Adrenal gland (tissue), 12 donors: Measurements from ENCODE around the gene PLPPR2. TPM values are rescaled to one million over a fixed set of nuclear protein-coding genes. Genes with fewer than 3 reads are reported as not detected.

Experiments
- DNase-seq, 7 donors: peaks; one replicate each; pipeline ENCODE4 v3.0.0-alpha.2; 2019 to 2020
- H3K27ac ChIP-seq, 5 donors: fragments of 200-600 bp; sonication (generic) in 4 of 5; 1 replicate in 3 of 5; 2 replicates in 2 of 5; pipeline versions ENCODE4 v1.5.1 to v1.8.0; 2016 to 2020; ENCODE audit warnings: mild to moderate bottlenecking in 1 of 5
- H3K27me3 ChIP-seq: fragments of 200-600 bp; 2 replicates; pipeline ENCODE4 v1.8.0; 2021
- H3K36me3 ChIP-seq, 2 donors: fragments of 200-600 bp; replicated peaks in 1 of 2; 1 replicate in 1 of 2; 2 replicates in 1 of 2; pipeline versions ENCODE4 v1.5.1 to v1.8.0; 2018 to 2022
- H3K4me1 ChIP-seq, 2 donors: fragments of 200-600 bp; replicated peaks in 1 of 2; 1 replicate in 1 of 2; 2 replicates in 1 of 2; pipeline versions ENCODE4 v1.5.1 to v1.8.0; 2018 to 2021
- H3K4me3 ChIP-seq, 4 donors: fragments of 200-600 bp; sonication (generic) in 3 of 4; one replicate each; pipeline ENCODE4 v1.5.1; 2016 to 2018
- H3K9me3 ChIP-seq, 3 donors: fragments of 200-600 bp; sonication (generic) in 1 of 3; replicated peaks in 1 of 3; 1 replicate in 2 of 3; 2 replicates in 1 of 3; pipeline versions ENCODE4 v1.5.1 to v1.8.0; 2016 to 2021
- POLR2A ChIP-seq, 2 donors: fragments of 450-650 bp; IDR thresholded peaks; one replicate each; pipeline ENCODE4 v1.6.1; 2017; ENCODE audit warnings: antibody characterized with exemption in 2 of 2, mild to moderate bottlenecking in 2 of 2, moderate library complexity in 1 of 2
- WGBS, 4 donors: extraction: QIAGEN DNeasy Blood & Tissue Kit in 2 of 4; methylation state at CpG; one replicate each; pipeline versions ENCODE4 v1.1.5 to v1.1.7; 2013 to 2017; 5-methylcytosine and 5-hydroxymethylcytosine counted together
- intact Hi-C, 2 donors: fragments of 100-400 bp; cut with DNase I; formaldehyde crosslinking; loops; one replicate each; pipeline versions ENCODE4 v1.14.1 to v1.15.0; 2022 to 2023
- polyA plus RNA-seq, 3 donors: library from polyadenylated mRNA; stranded (reverse); fragments of 200-250 nt in 2 of 3; fragments of 350-450 nt in 1 of 3; fragmentation: Illumina TruSeq in 1 of 3; extraction: RNeasy Lipid Tissue Mini Kit (QIAGEN cat#74804) in 1 of 3; gene quantifications; one replicate each; pipeline ENCODE4 v1.2.3, GENCODE V29; 2013 to 2014
- total RNA-seq, 9 donors: library from RNA; depleted of rRNA in 4 of 9; stranded (reverse); fragments of >200 nt in 4 of 9; fragments of 120-200 nt in 1 of 9; fragmentation: NEBNext Ultra II Directional in 1 of 9; extraction: Animal tissue kit (Norgen Biotek cat#: 25700) in 1 of 9; gene quantifications; one replicate each; pipeline versions ENCODE4 v1.1.0 to v1.2.4, GENCODE V29; 2013 to 2023
- TF ChIP-seq, protein P1 (sequence below), 6 experiments: fragments of 450-650 bp in 4 of 6; fragments of 200-600 bp in 2 of 6; sonication (generic) in 1 of 6; IDR thresholded peaks; 1 replicate in 5 of 6; 2 replicates in 1 of 6; pipeline versions ENCODE4 v1.5.1 to v1.8.0; 2016 to 2021; ENCODE audit warnings: antibody characterized with exemption in 6 of 6, mild to moderate bottlenecking in 2 of 6, moderate library complexity in 1 of 6
- donor health status: healthy with polysubstance abuse.
- donor health status: Bipolar disorder and iron deficiency.
- donor health status: DM: yes; HTN: yes; CAD: no.
- donor health status: DM: no; HTN: no; CAD: no.
- donor health status: DM: no; HTN: no; CAD: no.
- donor health status: DM: yes; HTN: yes; CAD: no.

Gene PLPPR2
- total and polyA plus RNA-seq, 12 donors, result 8.5 to 57.0 (median 41.3) TPM

DNA sequence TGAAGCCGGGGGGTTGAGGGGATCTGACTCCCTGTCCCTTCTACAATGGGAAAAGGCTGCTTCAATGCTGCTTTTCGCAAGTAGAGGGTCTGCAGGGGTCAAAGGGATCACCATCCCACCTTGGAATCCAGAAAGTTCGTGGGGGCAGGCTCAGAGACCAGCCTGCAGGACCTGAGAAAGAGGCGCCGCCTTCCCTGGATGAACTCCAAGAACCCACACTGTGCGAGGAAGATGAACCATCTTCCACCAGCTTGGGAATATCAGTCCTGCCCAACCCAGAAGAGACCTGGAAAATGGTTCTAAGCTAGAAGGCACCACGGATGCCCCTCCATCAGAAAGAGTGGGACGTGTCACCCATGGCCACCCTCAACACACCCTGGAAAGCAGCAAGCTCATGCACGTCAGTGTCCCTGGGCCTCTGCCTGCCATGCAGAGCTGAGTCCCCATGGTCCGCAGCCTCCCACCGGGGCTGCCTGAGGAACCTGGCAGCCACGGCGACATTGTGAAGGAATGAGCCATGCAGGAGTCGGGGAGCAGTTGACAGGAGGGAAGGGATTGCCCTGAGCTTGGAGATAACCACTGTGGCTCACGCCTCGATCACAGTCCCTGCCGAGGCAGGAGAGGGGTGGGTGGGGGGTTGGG lies 30.4 kb upstream of the PLPPR2 start:
- no peaks in the 10 kb centered on the region for H3K27me3 ChIP-seq
- H3K27ac ChIP-seq, result peak overlapping the region in 3 of 5 donors; percentile 25 to 84 (median 74)
- DNase-seq, result no peak
- peaks cover 0 to 11% of the 10 kb centered on the region in 2 donors for H3K36me3 ChIP-seq
- no peaks in the 10 kb centered on the region for H3K9me3 ChIP-seq
- TF ChIP-seq POLR2A (IDR thresholded peaks at IDR 0.05), result no peak
- TF ChIP-seq, protein P1, sequence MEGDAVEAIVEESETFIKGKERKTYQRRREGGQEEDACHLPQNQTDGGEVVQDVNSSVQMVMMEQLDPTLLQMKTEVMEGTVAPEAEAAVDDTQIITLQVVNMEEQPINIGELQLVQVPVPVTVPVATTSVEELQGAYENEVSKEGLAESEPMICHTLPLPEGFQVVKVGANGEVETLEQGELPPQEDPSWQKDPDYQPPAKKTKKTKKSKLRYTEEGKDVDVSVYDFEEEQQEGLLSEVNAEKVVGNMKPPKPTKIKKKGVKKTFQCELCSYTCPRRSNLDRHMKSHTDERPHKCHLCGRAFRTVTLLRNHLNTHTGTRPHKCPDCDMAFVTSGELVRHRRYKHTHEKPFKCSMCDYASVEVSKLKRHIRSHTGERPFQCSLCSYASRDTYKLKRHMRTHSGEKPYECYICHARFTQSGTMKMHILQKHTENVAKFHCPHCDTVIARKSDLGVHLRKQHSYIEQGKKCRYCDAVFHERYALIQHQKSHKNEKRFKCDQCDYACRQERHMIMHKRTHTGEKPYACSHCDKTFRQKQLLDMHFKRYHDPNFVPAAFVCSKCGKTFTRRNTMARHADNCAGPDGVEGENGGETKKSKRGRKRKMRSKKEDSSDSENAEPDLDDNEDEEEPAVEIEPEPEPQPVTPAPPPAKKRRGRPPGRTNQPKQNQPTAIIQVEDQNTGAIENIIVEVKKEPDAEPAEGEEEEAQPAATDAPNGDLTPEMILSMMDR (IDR thresholded peaks at IDR 0.05), result no peak
- WGBS, 4 donors, result 77 to 87% (median 82%) methylated on average over 10 to 17 of the region's 17 CpGs
- H3K4me3 ChIP-seq, result no peak overlapping the region
- peaks cover 12 to 18% of the 10 kb centered on the region in 2 donors for H3K4me1 ChIP-seq
- intact Hi-C loops, result no loop called here

DNA sequence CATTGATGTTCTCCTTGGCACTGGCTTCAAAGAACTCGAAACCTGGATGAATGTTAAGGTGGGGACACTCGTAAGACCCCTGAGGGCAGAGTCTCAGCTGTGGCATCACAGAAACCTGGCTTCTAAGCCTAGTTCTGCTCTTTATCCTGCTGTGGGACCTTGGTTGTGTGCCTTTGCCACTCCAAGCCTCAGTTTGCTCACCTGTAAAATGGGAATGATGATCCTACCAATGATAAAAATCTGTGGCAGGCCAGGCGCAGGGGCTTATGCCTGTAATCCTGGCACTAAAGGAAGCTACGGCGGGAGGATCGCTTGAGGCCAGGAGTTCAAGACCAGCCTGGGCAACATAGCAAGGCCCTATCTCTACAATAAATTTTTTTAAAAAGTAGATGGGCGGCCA lies 29.7 kb upstream of the PLPPR2 start:
- 89 to 100% (median 99%) methylated on average over 6 to 7 of the region's 7 CpGs for WGBS, 4 donors
- no peak for DNase-seq
- peaks cover 0 to 11% of the 10 kb centered on the region in 2 donors for H3K36me3 ChIP-seq
- no peak overlapping the region for H3K4me3 ChIP-seq
- no peaks in the 10 kb centered on the region for H3K27me3 ChIP-seq
- intact Hi-C loops, result no loop called here
- H3K27ac ChIP-seq, result no peak overlapping the region
- peaks cover 12 to 18% of the 10 kb centered on the region in 2 donors for H3K4me1 ChIP-seq
- TF ChIP-seq POLR2A (IDR thresholded peaks at IDR 0.05), result no peak
- TF ChIP-seq, protein P1 (IDR thresholded peaks at IDR 0.05), result no peak
- H3K9me3 ChIP-seq, result no peaks in the 10 kb centered on the region

DNA sequence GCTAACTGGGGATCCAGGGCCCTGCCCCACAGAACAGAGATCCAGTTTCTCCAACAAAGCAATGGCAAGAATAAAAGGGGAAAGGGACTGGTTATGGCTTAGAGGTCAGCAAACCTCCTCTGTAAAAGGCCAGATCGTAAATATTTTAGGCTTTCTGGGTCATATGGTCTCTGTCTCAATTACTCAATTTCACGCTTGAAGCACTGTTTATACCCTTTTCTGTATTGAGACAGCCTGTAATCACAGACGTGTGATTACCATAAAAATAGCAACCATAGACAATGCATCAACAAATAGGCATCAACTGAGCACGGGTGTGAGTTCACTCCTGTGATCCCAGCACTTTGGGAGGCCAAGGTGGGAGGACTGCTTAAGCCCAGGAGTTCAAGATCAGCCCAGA lies 25.1 kb upstream of the PLPPR2 start:
- Histone ChIP-seq H3K9me3 (no peaks in the 10 kb centered on the region), H3K4me1 (no peaks in the 10 kb centered on the region), H3K36me3 (peaks cover 0 to 30% of the 10 kb centered on the region in 2 donors), H3K27ac (no peak overlapping the region), H3K27me3 (no peaks in the 10 kb centered on the region), H3K4me3 (no peak overlapping the region)
- no peak for TF ChIP-seq POLR2A (IDR thresholded peaks at IDR 0.05)
- TF ChIP-seq, protein P1 (IDR thresholded peaks at IDR 0.05), result no peak
- 69 to 84% (median 81%) methylated on average over 4 of the region's 4 CpGs for whole genome bisulfite sequencing, 4 donors
- DNase-seq, result no peak
- intact Hi-C loops, result no loop called here

DNA sequence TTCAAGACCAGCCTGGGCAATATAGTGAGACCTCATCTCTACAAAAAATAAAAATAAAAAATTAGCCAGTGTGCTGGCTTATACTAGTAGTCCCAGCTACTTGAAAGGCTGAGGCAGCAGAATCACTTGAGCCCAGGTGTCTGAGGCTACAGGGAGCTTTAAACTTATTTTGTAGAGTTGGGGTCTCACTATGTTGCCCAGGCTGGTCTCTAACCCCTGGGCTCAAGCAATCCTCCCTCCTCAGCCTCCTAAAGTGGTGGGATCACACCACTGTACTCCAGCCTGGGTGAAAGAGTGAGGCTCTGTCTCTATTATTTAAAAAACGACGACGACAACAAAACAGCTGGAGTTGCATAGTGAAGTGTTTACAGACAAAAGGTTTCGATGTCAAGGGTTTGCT lies 23.7 kb upstream of the PLPPR2 start:
- DNase-seq, result no peak
- Histone ChIP-seq H3K4me3 (no peak overlapping the region), H3K27ac (no peak overlapping the region), H3K9me3 (no peaks in the 10 kb centered on the region), H3K36me3 (peaks cover 0 to 44% of the 10 kb centered on the region in 2 donors), H3K4me1 (no peaks in the 10 kb centered on the region), H3K27me3 (no peaks in the 10 kb centered on the region)
- WGBS, 4 donors, result 77 to 96% (median 86%) methylated on average over 4 of the region's 4 CpGs
- intact Hi-C loops, result no loop called here
- no peak for TF ChIP-seq POLR2A (IDR thresholded peaks at IDR 0.05)
- TF ChIP-seq, protein P1 (IDR thresholded peaks at IDR 0.05), result no peak
